WTC11 (cell line): Measurements from ENCODE around the gene DOCK8. TPM values are rescaled to one million over a fixed set of nuclear protein-coding genes. Genes with fewer than 3 reads are reported as not detected.

Experiments used
- ATAC-seq: fragments of 200-7000 bp; cut with Tn5 transposase; 2 replicates; pipeline ENCODE4 v1.10.0; 2021; ENCODE audit warnings: mild to moderate bottlenecking, moderate library complexity
- CTCF ChIA-PET: fragments of 300-600 bp; sonication (Branson Sonifier 250); formaldehyde crosslinking; loops from one replicate; lab custom pipeline; 2021; ENCODE audit warnings: antibody characterized with exemption; lab: Charles Lee
- POLR2A ChIA-PET: fragments of 350-600 bp; sonication (Branson Sonifier 250); formaldehyde crosslinking; loops from one replicate; lab custom pipeline; 2021; ENCODE audit warnings: antibody characterized with exemption; lab: Charles Lee
- DNase-seq: peaks from one replicate; pipeline ENCODE4 v3.0.0; 2021; ENCODE audit warnings: low spot score
- H3K27ac Mint-ChIP-seq: 2 replicates; pipeline ENCODE4 v1.8.0; 2021; ENCODE audit warnings: mixed read lengths
- H3K27me3 Mint-ChIP-seq: 2 replicates; pipeline ENCODE4 v1.8.0; 2021; ENCODE audit warnings: low read depth, mild to moderate bottlenecking, moderate library complexity, mixed read lengths
- H3K36me3 Mint-ChIP-seq: 2 replicates; pipeline ENCODE4 v1.8.0; 2021; ENCODE audit warnings: mixed read lengths
- H3K4me1 Mint-ChIP-seq: 2 replicates; pipeline ENCODE4 v1.8.0; 2022; ENCODE audit warnings: mixed read lengths
- H3K4me3 Mint-ChIP-seq: 2 replicates; pipeline ENCODE4 v1.8.0; 2021; ENCODE audit warnings: mild to moderate bottlenecking, moderate library complexity, mixed read lengths
- H3K9me3 Mint-ChIP-seq: 2 replicates; pipeline ENCODE4 v1.8.0; 2021; ENCODE audit warnings: mixed read lengths
- CTCF ChIP-seq: fragments of 200-600 bp; IDR thresholded peaks from 2 replicates; pipeline ENCODE4 v1.8.0; 2022; ENCODE audit warnings: antibody characterized with exemption
- E2F1 ChIP-seq: sonication (generic); formaldehyde crosslinking; IDR thresholded peaks from 2 replicates; pipeline ENCODE4 v1.8.0; 2022; ENCODE audit warnings: mild to moderate bottlenecking, missing genetic modification reagents
- E2F4 ChIP-seq: sonication (generic); formaldehyde crosslinking; IDR thresholded peaks from 2 replicates; pipeline ENCODE4 v1.8.1; 2022; ENCODE audit warnings: low read depth, mild to moderate bottlenecking, moderate library complexity, missing genetic modification reagents, borderline replicate concordance
- E2F5 ChIP-seq: sonication (generic); formaldehyde crosslinking; IDR thresholded peaks from 2 replicates; pipeline ENCODE4 v1.8.1; 2022; ENCODE audit warnings: mild to moderate bottlenecking, moderate library complexity, missing genetic modification reagents
- EMX1 ChIP-seq: fragments of 250-450 bp; sonication (Bioruptor Pico); IDR thresholded peaks from 2 replicates; pipeline ENCODE4 v1.8.0; 2021; ENCODE audit warnings: mild to moderate bottlenecking
- ESRRA ChIP-seq: sonication (generic); formaldehyde crosslinking; IDR thresholded peaks from 2 replicates; pipeline ENCODE4 v1.8.1; 2022; ENCODE audit warnings: mild to moderate bottlenecking, missing genetic modification reagents, borderline replicate concordance
- HMGA2 ChIP-seq: fragments of 250-450 bp; sonication (Bioruptor Pico); IDR thresholded peaks from 2 replicates; pipeline ENCODE4 v1.4.0; 2021; ENCODE audit warnings: mild to moderate bottlenecking, moderate library complexity
- JAZF1 ChIP-seq: fragments of 250-450 bp; sonication (Bioruptor Pico); IDR thresholded peaks from 2 replicates; pipeline ENCODE4 v1.9.0; 2021; ENCODE audit warnings: moderate library complexity, mild to moderate bottlenecking, inconsistent platforms
- MLX ChIP-seq: sonication (generic); formaldehyde crosslinking; IDR thresholded peaks from 2 replicates; pipeline ENCODE4 v1.8.1; 2023; ENCODE audit warnings: mild to moderate bottlenecking, missing genetic modification reagents, moderate library complexity
- MYBL2 ChIP-seq: sonication (generic); formaldehyde crosslinking; IDR thresholded peaks from 2 replicates; pipeline ENCODE4 v1.8.1; 2023; ENCODE audit warnings: mild to moderate bottlenecking, moderate library complexity, missing genetic modification reagents
- OVOL2 ChIP-seq: fragments of 250-450 bp; sonication (Bioruptor Pico); IDR thresholded peaks from 2 replicates; pipeline ENCODE4 v1.9.0; 2021; ENCODE audit warnings: mild to moderate bottlenecking, borderline replicate concordance
- SOX15 ChIP-seq: fragments of 250-450 bp; sonication (Bioruptor Pico); IDR thresholded peaks from 2 replicates; pipeline ENCODE4 v1.9.0; 2021; ENCODE audit warnings: mild to moderate bottlenecking
- TEAD1 ChIP-seq: sonication (generic); formaldehyde crosslinking; IDR thresholded peaks from 2 replicates; pipeline ENCODE4 v1.8.0; 2022; ENCODE audit warnings: mild to moderate bottlenecking, missing genetic modification reagents
- TP53 ChIP-seq: sonication (generic); formaldehyde crosslinking; IDR thresholded peaks from 2 replicates; pipeline ENCODE4 v1.8.1; 2023; ENCODE audit warnings: mild to moderate bottlenecking, missing genetic modification reagents
- USF1 ChIP-seq: sonication (generic); formaldehyde crosslinking; IDR thresholded peaks from 2 replicates; pipeline ENCODE4 v1.8.0; 2022; ENCODE audit warnings: mild to moderate bottlenecking, missing genetic modification reagents
- ZNF263 ChIP-seq: sonication (generic); formaldehyde crosslinking; IDR thresholded peaks from 2 replicates; pipeline ENCODE4 v1.8.1; 2022; ENCODE audit warnings: low read depth, mild to moderate bottlenecking, moderate library complexity, missing genetic modification reagents
- ZNF396 ChIP-seq: fragments of 250-450 bp; sonication (Bioruptor Pico); IDR thresholded peaks from 2 replicates; pipeline ENCODE4 v1.8.0; 2021; ENCODE audit warnings: mild to moderate bottlenecking, moderate library complexity, borderline replicate concordance
- ZNF425 ChIP-seq: fragments of 250-450 bp; sonication (Bioruptor Pico); conservative IDR thresholded peaks from 2 replicates; pipeline ENCODE4 v1.9.0; 2021; ENCODE audit warnings: mild to moderate bottlenecking
- ZNF512 ChIP-seq: sonication (generic); formaldehyde crosslinking; IDR thresholded peaks from 2 replicates; pipeline ENCODE4 v1.8.1; 2022; ENCODE audit warnings: missing genetic modification reagents, borderline replicate concordance
- ZSCAN18 ChIP-seq: fragments of 250-450 bp; sonication (Bioruptor Pico); IDR thresholded peaks from 2 replicates; pipeline ENCODE4 v2.1.2; 2022; ENCODE audit warnings: mild to moderate bottlenecking, moderate library complexity
- total RNA-seq: library from RNA; stranded (reverse); gene quantifications from 3 replicates; pipeline ENCODE4 v1.2.3, GENCODE V29; 2021

DOCK8 gene
- total RNA-seq, 1 experiment from 2014 or later = 3.2 TPM

- DNase-seq = no peak
These were observed 160.1 kb downstream of the DOCK8 start for GRCh38 chr9:374736-375135.

GRCh38 chr9:376115-376514 is 161.4 kb downstream of the DOCK8 start:
- CTCF ChIA-PET = no interaction called here
- no peaks in the 10 kb centered on the region for H3K9me3 Mint-ChIP-seq

More at GRCh38 chr9:374736-375135, 160.1 kb downstream of the DOCK8 start:
- H3K4me1 Mint-ChIP-seq = peaks cover 12% of the 10 kb centered on the region
- POLR2A ChIA-PET = no interaction called here
- H3K36me3 Mint-ChIP-seq = no peaks in the 10 kb centered on the region
- no peak for ATAC-seq
- CTCF ChIA-PET = no interaction called here
- H3K27ac Mint-ChIP-seq = no peak overlapping the region
- TF ChIP-seq E2F1 (CRISPR knock-in tag) (no peak), USF1 (CRISPR knock-in tag) (no peak), ZNF425 (CRISPR knock-in tag) (no peak), ZNF512 (CRISPR knock-in tag) (no peak), EMX1 (CRISPR knock-in tag) (no peak), E2F4 (no peak)
- no peaks in the 10 kb centered on the region for H3K9me3 Mint-ChIP-seq
- H3K4me3 Mint-ChIP-seq = no peak overlapping the region
- H3K27me3 Mint-ChIP-seq = no peaks in the 10 kb centered on the region

GRCh38 chr9:378263-378662 is 163.6 kb downstream of the DOCK8 start:
- Mint-ChIP-seq H3K36me3 (no peaks in the 10 kb centered on the region), H3K27ac (0 out of 2 replicates have a peak overlapping the region, but pooled peaks have one; percentile 10), H3K27me3 (no peaks in the 10 kb centered on the region), H3K4me1 (peaks cover 3% of the 10 kb centered on the region; the same call in 1 of the 2 replicates), H3K9me3 (no peaks in the 10 kb centered on the region), H3K4me3 (no peak overlapping the region)
- DNase-seq = no peak
- ChIA-PET CTCF (no interaction called here), POLR2A (no interaction called here)
- ATAC-seq = no peak
- TF ChIP-seq E2F5 (CRISPR knock-in tag) (no peak), MYBL2 (CRISPR knock-in tag) (no peak), JAZF1 (CRISPR knock-in tag) (no peak), CTCF (no peak), ZNF396 (CRISPR knock-in tag) (no peak), SOX15 (CRISPR knock-in tag) (no peak), TP53 (no peak), HMGA2 (CRISPR knock-in tag) (no peak)

More at GRCh38 chr9:376115-376514, 161.4 kb downstream of the DOCK8 start:
- TF ChIP-seq OVOL2 (CRISPR knock-in tag) (no peak), MLX (CRISPR knock-in tag) (no peak), TEAD1 (CRISPR knock-in tag) (no peak), TP53 (no peak), ZNF263 (CRISPR knock-in tag) (no peak), ZSCAN18 (CRISPR knock-in tag) (no peak), ESRRA (no peak)
- no peak overlapping the region for H3K27ac Mint-ChIP-seq
- no peak for DNase-seq
- H3K27me3 Mint-ChIP-seq = no peaks in the 10 kb centered on the region
- no peak overlapping the region for H3K4me3 Mint-ChIP-seq
- no peaks in the 10 kb centered on the region for H3K36me3 Mint-ChIP-seq
- POLR2A ChIA-PET = no interaction called here
- H3K4me1 Mint-ChIP-seq = peaks cover 6% of the 10 kb centered on the region
- no peak for ATAC-seq
